H1 (cell line): ENCODE measurements around the gene ENPP7. TPM values are rescaled to one million over a fixed set of nuclear protein-coding genes. Genes with fewer than 3 reads are reported as not detected.

Experiments used
- CTCF ChIA-PET: fragments of 300-600 bp; sonication (Branson Sonifier 250); formaldehyde crosslinking; loops from one replicate; lab custom pipeline; 2021; ENCODE audit not compliant: partially characterized antibody; lab: Charles Lee
- POLR2A ChIA-PET: fragments of 300-600 bp; sonication (Branson Sonifier 250); formaldehyde crosslinking; loops from one replicate; lab custom pipeline; 2021; ENCODE audit warnings: inconsistent platforms; ENCODE audit not compliant: partially characterized antibody; lab: Charles Lee
- DNase-seq, 2 experiments: peaks; one replicate each; pipeline versions ENCODE4 v3.0.0 to v3.0.0-alpha.2; 2010 to 2022; ENCODE audit warnings: low spot score in 2 of 2, low read depth in 1 of 2, mixed read lengths in 1 of 2
- FAIRE-seq: peaks from 2 replicates; lab custom pipeline; 2011; peaks lifted over from hg19 to GRCh38; lab: Jason Lieb, UNC
- H2AFZ ChIP-seq: 2 replicates; pipeline ENCODE4 v1.8.1; 2012; ENCODE audit warnings: low read length, inconsistent platforms
- H2AK5ac ChIP-seq: 2 replicates; pipeline ENCODE4 v1.6.1; 2013; ENCODE audit warnings: low read depth, low read length
- H2BK120ac ChIP-seq: replicated peaks from 2 replicates; pipeline ENCODE3; 2013; ENCODE audit warnings: low read depth, low read length, inconsistent platforms
- H2BK12ac ChIP-seq: 2 replicates; pipeline ENCODE4 v1.6.1; 2013; ENCODE audit warnings: low read depth, low read length
- H2BK15ac ChIP-seq: 2 replicates; pipeline ENCODE4 v1.6.1; 2013; ENCODE audit warnings: low read length
- H2BK20ac ChIP-seq: 2 replicates; pipeline ENCODE4 v1.6.1; 2013; ENCODE audit warnings: low read length
- H2BK5ac ChIP-seq: 2 replicates; pipeline ENCODE4 v1.6.1; 2013; ENCODE audit warnings: low read depth, low read length
- H3K14ac ChIP-seq: 2 replicates; pipeline ENCODE4 v1.6.1; 2013; ENCODE audit warnings: inconsistent platforms; ENCODE audit not compliant: insufficient read length
- H3K18ac ChIP-seq: 2 replicates; pipeline ENCODE4 v1.6.1; 2013; ENCODE audit warnings: low read length; ENCODE audit errors: extremely low read depth
- H3K23ac ChIP-seq: 2 replicates; pipeline ENCODE4 v1.6.1; 2013; ENCODE audit warnings: inconsistent platforms; ENCODE audit not compliant: insufficient read length
- H3K23me2 ChIP-seq: 2 replicates; pipeline ENCODE4 v1.6.1; 2013; ENCODE audit warnings: low read depth, low read length
- H3K27ac ChIP-seq: 2 replicates; pipeline ENCODE4 v1.6.1; 2011; ENCODE audit warnings: low read depth, low read length, inconsistent platforms
- H3K27me3 ChIP-seq, 4 experiments: replicated peaks in 1 of 4; 1 replicate in 1 of 4; 2 replicates in 3 of 4; pipeline versions ENCODE4 v1.6.1 to v1.8.1; 2011 to 2013; ENCODE audit warnings: low read length in 3 of 4, mild to moderate bottlenecking in 3 of 4, inconsistent platforms in 2 of 4, mixed read lengths in 2 of 4, moderate library complexity in 1 of 4; ENCODE audit not compliant: control insufficient read depth in 3 of 4, insufficient read depth in 3 of 4; ENCODE audit errors: extremely low read depth in 1 of 4
- H3K36me3 ChIP-seq, 4 experiments: 2 replicates each; pipeline versions ENCODE4 v1.6.1 to v1.8.1; 2011 to 2013; ENCODE audit warnings: mild to moderate bottlenecking in 4 of 4, low read length in 3 of 4, moderate library complexity in 2 of 4, control low read depth in 1 of 4, inconsistent platforms in 1 of 4; ENCODE audit not compliant: insufficient read depth in 4 of 4, control insufficient read depth in 2 of 4
- H3K4ac ChIP-seq: replicated peaks from 2 replicates; pipeline ENCODE3; 2013; ENCODE audit warnings: low read length, low read depth, mixed read lengths, inconsistent platforms; ENCODE audit not compliant: insufficient read length
- H3K4me1 ChIP-seq, 4 experiments: replicated peaks in 1 of 4; 1 replicate in 1 of 4; 2 replicates in 3 of 4; pipeline versions ENCODE4 v1.6.1 to v1.8.1; 2011 to 2013; ENCODE audit warnings: low read length in 3 of 4, inconsistent platforms in 2 of 4, mixed read lengths in 1 of 4; ENCODE audit not compliant: insufficient read depth in 4 of 4, control insufficient read depth in 3 of 4
- H3K4me2 ChIP-seq, 2 experiments: 2 replicates each; pipeline versions ENCODE4 v1.6.1 to v1.8.1; 2011 to 2013; ENCODE audit warnings: low read depth in 2 of 2, low read length in 2 of 2, control low read depth in 1 of 2, inconsistent platforms in 1 of 2, mild to moderate bottlenecking in 1 of 2; ENCODE audit not compliant: insufficient read depth in 1 of 2
- H3K4me3 ChIP-seq, 4 experiments: fragments of 200-600, 300-600 bp in 1 of 4; sonication (generic), shearing (Covaris generic), sonication (Bioruptor Twin) in 1 of 4; 2 replicates each; pipeline versions ENCODE4 v1.5.1 to v1.8.1; 2011 to 2016; ENCODE audit warnings: low read length in 4 of 4, low read depth in 3 of 4, control low read depth in 2 of 4, inconsistent platforms in 2 of 4, mild to moderate bottlenecking in 2 of 4, mixed read lengths in 1 of 4, moderate library complexity in 1 of 4; ENCODE audit not compliant: insufficient read depth in 2 of 4; ENCODE audit errors: extremely low read depth in 1 of 4
- H3K56ac ChIP-seq: replicated peaks from 2 replicates; pipeline ENCODE3; 2013; ENCODE audit warnings: low read depth, mild to moderate bottlenecking, mixed read lengths, low read length, inconsistent platforms; ENCODE audit not compliant: insufficient read length
- H3K79me1 ChIP-seq: 2 replicates; pipeline ENCODE4 v1.6.1; 2013; ENCODE audit warnings: low read depth, low read length, control low read depth
- H3K79me2 ChIP-seq, 2 experiments: 2 replicates each; pipeline versions ENCODE4 v1.6.1 to v1.8.1; 2012 to 2013; ENCODE audit warnings: low read length in 2 of 2, mild to moderate bottlenecking in 2 of 2, inconsistent platforms in 1 of 2; ENCODE audit not compliant: insufficient read depth in 2 of 2, control insufficient read depth in 1 of 2
- H3K9ac ChIP-seq, 4 experiments: replicated peaks in 1 of 4; 1 replicate in 1 of 4; 2 replicates in 3 of 4; pipeline versions ENCODE4 v1.6.1 to v1.8.1; 2011 to 2013; ENCODE audit warnings: low read depth in 3 of 4, low read length in 3 of 4, control low read depth in 2 of 4, mild to moderate bottlenecking in 2 of 4, moderate library complexity in 2 of 4, inconsistent platforms in 1 of 4; ENCODE audit errors: extremely low read depth in 1 of 4
- H3K9me3 ChIP-seq, 2 experiments: 2 replicates each; pipeline versions ENCODE4 v1.6.1 to v1.8.1; 2012 to 2013; ENCODE audit warnings: mild to moderate bottlenecking in 2 of 2, moderate library complexity in 2 of 2, control low read depth in 1 of 2, inconsistent platforms in 1 of 2, low read depth in 1 of 2, low read length in 1 of 2, mixed read lengths in 1 of 2; ENCODE audit not compliant: insufficient read depth in 2 of 2
- H4K20me1 ChIP-seq, 2 experiments: replicated peaks in 1 of 2; 2 replicates each; pipeline versions ENCODE3 to v1.8.1; 2011 to 2013; ENCODE audit warnings: inconsistent platforms in 2 of 2, low read length in 2 of 2, mild to moderate bottlenecking in 1 of 2; ENCODE audit not compliant: insufficient read depth in 2 of 2, control insufficient read depth in 1 of 2
- H4K5ac ChIP-seq: 2 replicates; pipeline ENCODE4 v1.6.1; 2013; ENCODE audit warnings: low read length, low read depth, mixed read lengths, inconsistent platforms; ENCODE audit not compliant: insufficient read length
- H4K8ac ChIP-seq: 2 replicates; pipeline ENCODE4 v1.8.0; 2013; ENCODE audit warnings: mild to moderate bottlenecking, moderate library complexity, low read length, inconsistent platforms; ENCODE audit not compliant: insufficient read depth; ENCODE audit errors: extremely low read depth
- H4K91ac ChIP-seq: replicated peaks from 2 replicates; pipeline ENCODE3; 2013; ENCODE audit warnings: low read length, mixed read lengths, inconsistent platforms; ENCODE audit not compliant: insufficient read length
- BACH1 ChIP-seq: IDR thresholded peaks from 2 replicates; pipeline ENCODE4 v1.6.1; 2012; ENCODE audit warnings: low read length, improper control_type of control experiment
- CEBPB ChIP-seq: IDR thresholded peaks from 2 replicates; pipeline ENCODE4 v1.6.1; 2012; ENCODE audit warnings: low read depth, low read length
- CREB1 ChIP-seq: IDR thresholded peaks from 2 replicates; pipeline ENCODE4 v1.6.1; 2012; ENCODE audit warnings: inconsistent platforms
- EZH2 ChIP-seq: fragments of 200-600 bp; sonication (generic); IDR thresholded peaks from 2 replicates; pipeline ENCODE4 v1.7.1; 2012; ENCODE audit warnings: low read depth, mild to moderate bottlenecking, moderate library complexity, low read length, inconsistent platforms; ENCODE audit not compliant: severe bottlenecking
- FOSL1 ChIP-seq: IDR thresholded peaks from 2 replicates; pipeline ENCODE4 v1.6.1; 2011; ENCODE audit warnings: mild to moderate bottlenecking, low read depth, low read length, moderate library complexity; ENCODE audit not compliant: insufficient read depth
- MAFK ChIP-seq: IDR thresholded peaks from 2 replicates; pipeline ENCODE4 v1.6.1; 2012; ENCODE audit warnings: low read depth, mild to moderate bottlenecking, improper control_type of control experiment, low read length
- PHF8 ChIP-seq: fragments of 200-600 bp; sonication (generic); conservative IDR thresholded peaks from 2 replicates; pipeline ENCODE4 v1.7.1; 2012; ENCODE audit warnings: low read depth, mild to moderate bottlenecking, inconsistent platforms, low read length, moderate library complexity
- POLR2AphosphoS5 ChIP-seq: IDR thresholded peaks from 2 replicates; pipeline ENCODE4 v1.6.1; 2011; ENCODE audit warnings: low read depth, low read length
- RAD21 ChIP-seq, 2 experiments: IDR thresholded peaks in 1 of 2; conservative IDR thresholded peaks in 1 of 2; 2 replicates each; pipeline ENCODE4 v1.6.1; 2011; ENCODE audit warnings: low read depth in 2 of 2, low read length in 2 of 2, improper control_type of control experiment in 1 of 2, inconsistent platforms in 1 of 2, mild to moderate bottlenecking in 1 of 2, moderate library complexity in 1 of 2
- SP1 ChIP-seq: IDR thresholded peaks from 2 replicates; pipeline ENCODE4 v1.6.1; 2011; ENCODE audit warnings: low read depth, low read length
- SP4 ChIP-seq: IDR thresholded peaks from 2 replicates; pipeline ENCODE4 v1.6.1; 2012; ENCODE audit warnings: low read length, inconsistent platforms
- TBP ChIP-seq: IDR thresholded peaks from 2 replicates; pipeline ENCODE4 v1.6.1; 2011; ENCODE audit warnings: low read depth, low read length, improper control_type of control experiment
- ZNF274 ChIP-seq: IDR thresholded peaks from 2 replicates; pipeline ENCODE4 v1.7.0; 2012; ENCODE audit warnings: low read length, borderline replicate concordance; ENCODE audit errors: extremely low read depth
- WGBS, 2 experiments: shearing (Covaris generic) in 1 of 2; methylation state at CpG; one replicate each; pipeline versions ENCODE4 v1.1.6 to v1.1.7; 2013 to 2015; ENCODE audit warnings: low lambda C conversion rate in 2 of 2, mixed read lengths in 2 of 2, inconsistent platforms in 1 of 2, low coverage in 1 of 2, missing lambda C conversion rate in 1 of 2; ENCODE audit not compliant: insufficient replicate concordance in 2 of 2, insufficient coverage in 1 of 2, insufficient read length in 1 of 2; ENCODE audit errors: extremely low coverage in 1 of 2, missing lambda C conversion rate in 1 of 2; 5-methylcytosine and 5-hydroxymethylcytosine counted together
- polyA plus RNA-seq, 7 experiments: library from polyadenylated mRNA; depleted of rRNA in 3 of 7; stranded (reverse) in 5 of 7; unstranded in 2 of 7; fragments of >200 nt in 5 of 7; fragments of 200-250 nt in 2 of 7; gene quantifications; 1 replicate in 5 of 7; 2 replicates in 1 of 7; 4 replicates in 1 of 7; pipeline versions ENCODE4 v1.2.1 to v1.2.3, GENCODE V29; 2011 to 2013; ENCODE audit warnings: missing spikeins in 2 of 7, mixed read lengths in 2 of 7
- total RNA-seq: library from RNA; stranded (reverse); fragmentation: NEBNext Ultra II Directional; extraction: Animal tissue kit (Norgen Biotek cat#: 25700); gene quantifications from 2 replicates; pipeline ENCODE4 v1.2.1, GENCODE V29; 2021

Gene ENPP7
- total and polyA plus RNA-seq, 2 of the 8 experiments (the other 6 are each of a cell fraction or from before 2014, with no cell fraction given) = not detected

DNA sequence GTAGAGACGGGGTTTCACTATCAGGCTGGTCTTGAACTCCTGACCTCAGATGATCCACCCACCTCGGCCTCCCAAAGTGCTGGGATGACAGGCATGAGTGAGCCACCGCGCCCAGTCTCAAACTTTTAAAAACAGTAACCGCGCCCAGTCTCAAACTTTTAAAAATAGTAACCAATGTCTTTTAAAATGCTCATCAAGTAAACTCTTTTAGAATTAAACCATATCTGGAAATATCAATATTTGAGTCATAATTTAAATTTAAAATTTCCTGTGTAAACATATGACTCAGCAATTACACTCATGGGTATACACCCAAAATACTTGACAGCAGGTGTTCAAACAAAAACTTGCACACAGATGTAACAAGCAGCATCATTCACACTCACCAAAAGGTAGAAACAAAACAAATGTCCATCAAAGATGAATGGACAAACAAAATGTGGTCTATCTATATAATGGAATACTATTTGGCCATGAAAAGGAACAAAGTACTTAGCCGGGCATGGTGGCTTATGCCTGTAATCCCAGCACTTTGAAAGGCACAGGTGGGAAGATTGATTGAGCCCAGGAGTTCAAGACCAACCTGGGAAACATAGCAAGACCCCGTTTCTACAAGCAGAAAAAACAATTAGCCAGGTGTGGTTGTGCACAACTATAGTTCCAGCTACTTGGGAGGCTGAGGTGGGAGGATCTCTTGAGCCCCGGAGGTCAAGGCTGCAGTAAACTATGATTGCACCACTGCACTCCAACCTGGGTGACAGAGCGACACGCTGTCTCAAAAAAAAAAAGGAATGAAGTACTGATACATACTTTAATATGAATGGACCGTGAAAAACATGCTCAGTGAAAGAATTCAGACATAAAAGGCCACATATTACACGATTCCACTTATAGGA lies 20.2 kb downstream of the ENPP7 start:
- DNase-seq = no peak
- Histone ChIP-seq H2BK120ac (no peak overlapping the region), H3K9me3 (no peaks in the 10 kb centered on the region), H3K9ac (no peak overlapping the region), H4K20me1 (peaks cover 0 to 9% of the 10 kb centered on the region in 2 experiments), H2BK20ac (no peak overlapping the region), H3K79me2 (no peaks in the 10 kb centered on the region), H4K91ac (no peak overlapping the region), H3K4me2 (no peak overlapping the region), H3K27me3 (peaks cover 19 to 39% (median 34%) of the 10 kb centered on the region in 4 experiments), H2BK15ac (no peak overlapping the region), H3K23ac (no peak overlapping the region), H4K8ac (no peak overlapping the region), H3K23me2 (peaks cover 11% of the 10 kb centered on the region; the same call in 1 of the 2 replicates), H3K79me1 (no peaks in the 10 kb centered on the region), H3K56ac (no peak overlapping the region), H3K36me3 (0 out of 8 replicates have a peak, but pooled peaks cover 0 to 2% (median 0%) of the 10 kb centered on the region in 4 experiments), H3K14ac (no peak overlapping the region), H2BK5ac (no peak overlapping the region), H3K4ac (no peak overlapping the region), H3K18ac (no peak overlapping the region), H2BK12ac (no peak overlapping the region), H2AK5ac (no peak overlapping the region), H4K5ac (no peak overlapping the region), H3K27ac (no peak overlapping the region), H3K4me1 (peaks cover 4 to 24% (median 15%) of the 10 kb centered on the region in 4 experiments), H3K4me3 (no peak overlapping the region), H2AFZ (no peak overlapping the region)
- CTCF ChIA-PET = interaction anchor here (1.2 to 5.5 kb wide), 6 partner anchors 8 to 165 kb away, joined by 4 to 29 read pairs (median 4); no protein-coding TSS in a partner anchor
- FAIRE-seq = no peak
- POLR2A ChIA-PET = interaction anchor here (1.4 to 2.7 kb wide), 2 partner anchors 26 to 36 kb away, joined by 3 to 7 read pairs; no protein-coding TSS in a partner anchor
- 91% methylated on average over 13 of the region's 13 CpGs; no CpG with 5 or more reads in 1 of the 2 experiments for WGBS, 2 experiments
- TF ChIP-seq ZNF274 = no peak
- TF ChIP-seq RAD21 (IDR thresholded peaks at IDR 0.05 in 1 of 2, conservative IDR thresholded peaks at IDR 0.05 in 1 of 2; ENCODE audit: low read depth in 2 of 2, low read length in 2 of 2) = no peak
- no peak for TF ChIP-seq MAFK
- no peak for TF ChIP-seq CREB1
- TF ChIP-seq CEBPB = no peak
- TF ChIP-seq FOSL1 = no peak
- no peak for TF ChIP-seq SP4
- TF ChIP-seq TBP = no peak
- TF ChIP-seq PHF8 = no peak
- no peak for TF ChIP-seq BACH1
- TF ChIP-seq POLR2AphosphoS5 = no peak
- no peak for TF ChIP-seq EZH2
- no peak for TF ChIP-seq SP1
